Kidney glomerular epithelial cell (primary cell): ENCODE measurements around the gene EFNA1.
"Not testable (repeated sequence)": the region's sequence is repeated elsewhere in the genome, so short reads cannot be mapped to it uniquely, and the experiment has no call there.

Source experiments
- DNase-seq: peaks from one replicate; lab custom pipeline; 2025; lab: John Stamatoyannopoulos, UW

EFNA1 gene

GRCh38 chr1:155092641-155093040, 35.0 kb upstream of the EFNA1 start:
- DNase-seq = no peak

- peak; percentile 27 for DNase-seq
Observed at GRCh38 chr1:155093911-155094621, 33.6 kb upstream of the EFNA1 start.

GRCh38 chr1:155094622-155094948, 33.1 kb upstream of the EFNA1 start:
- no peak for DNase-seq

GRCh38 chr1:155099331-155099730, 28.3 kb upstream of the EFNA1 start:
- DNase-seq = no peak

GRCh38 chr1:155103325-155103724, 24.4 kb upstream of the EFNA1 start:
- no peak for DNase-seq

- no peak for DNase-seq
Observed at GRCh38 chr1:155104605-155105534, 22.8 kb upstream of the EFNA1 start.

GRCh38 chr1:155105604-155106011, 22.1 kb upstream of the EFNA1 start:
- no peak for DNase-seq

- no peak for DNase-seq
Observed at GRCh38 chr1:155106862-155107261, 20.8 kb upstream of the EFNA1 start.

- no peak for DNase-seq
Observed at GRCh38 chr1:155107309-155108264, 20.1 kb upstream of the EFNA1 start.

GRCh38 chr1:155108296-155108695, 19.4 kb upstream of the EFNA1 start:
- no peak for DNase-seq

GRCh38 chr1:155110381-155110780, 17.3 kb upstream of the EFNA1 start:
- no peak for DNase-seq

GRCh38 chr1:155110826-155111225, 16.9 kb upstream of the EFNA1 start:
- DNase-seq = no peak

GRCh38 chr1:155113450-155113980, 14.2 kb upstream of the EFNA1 start:
- DNase-seq = no peak

GRCh38 chr1:155116113-155116764, 11.4 kb upstream of the EFNA1 start:
- no peak for DNase-seq

GRCh38 chr1:155117610-155118009, 10.1 kb upstream of the EFNA1 start:
- DNase-seq = no peak

GRCh38 chr1:155118090-155118489, 9.6 kb upstream of the EFNA1 start:
- not testable (repeated sequence) for DNase-seq

GRCh38 chr1:155120253-155120652, 7.4 kb upstream of the EFNA1 start:
- no peak for DNase-seq

- no peak for DNase-seq
Observed at GRCh38 chr1:155121249-155121648, 6.4 kb upstream of the EFNA1 start.

- no peak for DNase-seq
Observed at GRCh38 chr1:155122308-155122707, 5.4 kb upstream of the EFNA1 start.

GRCh38 chr1:155123801-155124200, 3.9 kb upstream of the EFNA1 start:
- DNase-seq = no peak
